ENCODE data around the gene LETMD1. TPM values are rescaled to one million over a fixed set of nuclear protein-coding genes. Genes with fewer than 3 reads are reported as not detected.

Gene LETMD1
- total and polyA plus RNA-seq, 2 of the 13 experiments (the other 11 are each of a cell fraction or from before 2014, with no cell fraction given) = 43.3 to 87.7 TPM

GRCh38 chr12:51047655-51048540, at the start of gene LETMD1 (continued):
- TF ChIP-seq CEBPB (IDR thresholded peaks at IDR 0.05; ENCODE audit: borderline replicate concordance, low read depth, low read length) = no peak
- TF ChIP-seq ZNF850 (CRISPR knock-in tag; conservative IDR thresholded peaks at IDR 0.05) = no peak
- TF ChIP-seq LCORL (IDR thresholded peaks at IDR 0.05) = no peak
- no peak for TF ChIP-seq LCORL (CRISPR knock-in tag; IDR thresholded peaks at IDR 0.05)
- TF ChIP-seq STAG1 (CRISPR knock-in tag; IDR thresholded peaks at IDR 0.05) = peak; percentile 86
- TF ChIP-seq ZNF652 (CRISPR knock-in tag; IDR thresholded peaks at IDR 0.05; ENCODE audit: borderline replicate concordance, low read depth) = peak; percentile 15; the same call in 1 of the 2 replicates
- TF ChIP-seq SNRNP70 (IDR thresholded peaks at IDR 0.05; ENCODE audit: low read depth, low read length) = no peak
- no peak for TF ChIP-seq TEAD2 (CRISPR knock-in tag; IDR thresholded peaks at IDR 0.05)
- TF ChIP-seq, protein P1, sequence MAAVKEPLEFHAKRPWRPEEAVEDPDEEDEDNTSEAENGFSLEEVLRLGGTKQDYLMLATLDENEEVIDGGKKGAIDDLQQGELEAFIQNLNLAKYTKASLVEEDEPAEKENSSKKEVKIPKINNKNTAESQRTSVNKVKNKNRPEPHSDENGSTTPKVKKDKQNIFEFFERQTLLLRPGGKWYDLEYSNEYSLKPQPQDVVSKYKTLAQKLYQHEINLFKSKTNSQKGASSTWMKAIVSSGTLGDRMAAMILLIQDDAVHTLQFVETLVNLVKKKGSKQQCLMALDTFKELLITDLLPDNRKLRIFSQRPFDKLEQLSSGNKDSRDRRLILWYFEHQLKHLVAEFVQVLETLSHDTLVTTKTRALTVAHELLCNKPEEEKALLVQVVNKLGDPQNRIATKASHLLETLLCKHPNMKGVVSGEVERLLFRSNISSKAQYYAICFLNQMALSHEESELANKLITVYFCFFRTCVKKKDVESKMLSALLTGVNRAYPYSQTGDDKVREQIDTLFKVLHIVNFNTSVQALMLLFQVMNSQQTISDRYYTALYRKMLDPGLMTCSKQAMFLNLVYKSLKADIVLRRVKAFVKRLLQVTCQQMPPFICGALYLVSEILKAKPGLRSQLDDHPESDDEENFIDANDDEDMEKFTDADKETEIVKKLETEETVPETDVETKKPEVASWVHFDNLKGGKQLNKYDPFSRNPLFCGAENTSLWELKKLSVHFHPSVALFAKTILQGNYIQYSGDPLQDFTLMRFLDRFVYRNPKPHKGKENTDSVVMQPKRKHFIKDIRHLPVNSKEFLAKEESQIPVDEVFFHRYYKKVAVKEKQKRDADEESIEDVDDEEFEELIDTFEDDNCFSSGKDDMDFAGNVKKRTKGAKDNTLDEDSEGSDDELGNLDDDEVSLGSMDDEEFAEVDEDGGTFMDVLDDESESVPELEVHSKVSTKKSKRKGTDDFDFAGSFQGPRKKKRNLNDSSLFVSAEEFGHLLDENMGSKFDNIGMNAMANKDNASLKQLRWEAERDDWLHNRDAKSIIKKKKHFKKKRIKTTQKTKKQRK (IDR thresholded peaks at IDR 0.05; ENCODE audit: low read length) = no peak
- peak; percentile 76; the same call in 1 of the 2 replicates for TF ChIP-seq SIN3A (IDR thresholded peaks at IDR 0.05; ENCODE audit: borderline replicate concordance, low read depth, low read length)
- TF ChIP-seq IRX3 (CRISPR knock-in tag; IDR thresholded peaks at IDR 0.05; ENCODE audit: borderline replicate concordance, low read depth) = no peak
- TF ChIP-seq ZNF780A (CRISPR knock-in tag; IDR thresholded peaks at IDR 0.05) = no peak
- no peak for TF ChIP-seq SMARCC2 (IDR thresholded peaks at IDR 0.05)
- TF ChIP-seq, protein P2, sequence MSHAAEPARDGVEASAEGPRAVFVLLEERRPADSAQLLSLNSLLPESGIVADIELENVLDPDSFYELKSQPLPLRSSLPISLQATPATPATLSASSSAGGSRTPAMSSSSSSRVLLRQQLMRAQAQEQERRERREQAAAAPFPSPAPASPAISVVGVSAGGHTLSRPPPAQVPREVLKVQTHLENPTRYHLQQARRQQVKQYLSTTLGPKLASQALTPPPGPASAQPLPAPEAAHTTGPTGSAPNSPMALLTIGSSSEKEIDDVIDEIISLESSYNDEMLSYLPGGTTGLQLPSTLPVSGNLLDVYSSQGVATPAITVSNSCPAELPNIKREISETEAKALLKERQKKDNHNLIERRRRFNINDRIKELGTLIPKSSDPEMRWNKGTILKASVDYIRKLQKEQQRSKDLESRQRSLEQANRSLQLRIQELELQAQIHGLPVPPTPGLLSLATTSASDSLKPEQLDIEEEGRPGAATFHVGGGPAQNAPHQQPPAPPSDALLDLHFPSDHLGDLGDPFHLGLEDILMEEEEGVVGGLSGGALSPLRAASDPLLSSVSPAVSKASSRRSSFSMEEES (CRISPR knock-in tag; IDR thresholded peaks at IDR 0.05) = 0 out of 2 replicates have a peak, but pooled peaks have one; percentile 12
- TF ChIP-seq GZF1 (CRISPR knock-in tag; IDR thresholded peaks at IDR 0.05) = no peak
- TF ChIP-seq ZBTB1 (CRISPR knock-in tag; IDR thresholded peaks at IDR 0.05; ENCODE audit: borderline replicate concordance) = no peak
- TF ChIP-seq MEF2D (CRISPR knock-in tag; IDR thresholded peaks at IDR 0.05) = no peak; the same call in 1 of the 2 replicates
- TF ChIP-seq ZNF235 (CRISPR knock-in tag; IDR thresholded peaks at IDR 0.05; ENCODE audit: borderline replicate concordance) = no peak
- TF ChIP-seq, protein P3, sequence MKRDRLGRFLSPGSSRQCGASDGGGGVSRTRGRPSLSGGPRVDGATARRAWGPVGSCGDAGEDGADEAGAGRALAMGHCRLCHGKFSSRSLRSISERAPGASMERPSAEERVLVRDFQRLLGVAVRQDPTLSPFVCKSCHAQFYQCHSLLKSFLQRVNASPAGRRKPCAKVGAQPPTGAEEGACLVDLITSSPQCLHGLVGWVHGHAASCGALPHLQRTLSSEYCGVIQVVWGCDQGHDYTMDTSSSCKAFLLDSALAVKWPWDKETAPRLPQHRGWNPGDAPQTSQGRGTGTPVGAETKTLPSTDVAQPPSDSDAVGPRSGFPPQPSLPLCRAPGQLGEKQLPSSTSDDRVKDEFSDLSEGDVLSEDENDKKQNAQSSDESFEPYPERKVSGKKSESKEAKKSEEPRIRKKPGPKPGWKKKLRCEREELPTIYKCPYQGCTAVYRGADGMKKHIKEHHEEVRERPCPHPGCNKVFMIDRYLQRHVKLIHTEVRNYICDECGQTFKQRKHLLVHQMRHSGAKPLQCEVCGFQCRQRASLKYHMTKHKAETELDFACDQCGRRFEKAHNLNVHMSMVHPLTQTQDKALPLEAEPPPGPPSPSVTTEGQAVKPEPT (CRISPR knock-in tag; IDR thresholded peaks at IDR 0.05; ENCODE audit: low read depth) = peak; percentile 38; the same call in 1 of the 2 replicates
- peak; percentile 40; the same call in 1 of the 2 replicates for TF ChIP-seq TBX2 (CRISPR knock-in tag; IDR thresholded peaks at IDR 0.05; ENCODE audit: borderline replicate concordance)
- TF ChIP-seq HNF4G (IDR thresholded peaks at IDR 0.05; ENCODE audit: borderline replicate concordance, low read depth, low read length) = no peak
- TF ChIP-seq HNF4G (CRISPR knock-in tag; IDR thresholded peaks at IDR 0.05; ENCODE audit: borderline replicate concordance, low read depth) = no peak
- TF ChIP-seq DPF2 (CRISPR knock-in tag; IDR thresholded peaks at IDR 0.05; ENCODE audit: borderline replicate concordance, low read depth) = no peak
- TF ChIP-seq CAMTA2 (CRISPR knock-in tag; IDR thresholded peaks at IDR 0.05; ENCODE audit: borderline replicate concordance) = no peak; the same call in 1 of the 2 replicates
